Stimulated activated CD4-positive, alpha-beta T cell treated with anti-CD3 and anti-CD28 coated beads, TNF-alpha, amount 100 ng/mL, for 48 hours (primary cell): Measurements from ENCODE around the gene XPNPEP2.

Source experiments
- DNase-seq, 3 donors: peaks; one replicate each; pipeline ENCODE4 v3.0.0-alpha.2; 2020; ENCODE audit warnings: low read depth in 3 of 3

XPNPEP2 gene

DNA sequence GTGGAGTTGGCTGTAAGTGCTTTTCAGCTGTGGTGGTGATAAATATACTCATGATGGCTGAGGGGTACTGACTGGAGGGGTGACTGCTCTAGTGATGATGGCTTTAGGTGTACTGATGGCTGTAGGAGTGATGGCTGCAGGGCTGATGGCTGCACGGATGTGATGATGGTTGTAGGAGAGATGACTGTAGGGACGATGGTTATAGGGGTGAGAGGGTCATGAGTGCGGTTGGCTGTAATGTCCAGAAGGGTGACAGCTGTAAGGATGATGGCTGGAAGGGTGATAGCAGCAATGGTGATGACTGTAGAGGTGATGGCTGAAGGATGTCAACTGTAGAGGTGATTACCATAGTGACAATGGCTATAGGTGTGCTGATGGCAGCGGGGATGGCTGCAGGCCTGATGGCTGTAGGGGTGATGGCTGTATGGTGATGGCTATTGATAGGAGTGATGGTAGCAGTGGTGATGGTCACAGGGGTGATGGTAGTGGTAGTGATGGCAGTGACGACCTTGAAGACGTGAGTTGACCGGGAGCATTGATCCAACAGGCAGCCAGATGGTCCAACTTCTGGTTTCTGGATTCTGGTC is 40.4 kb downstream of the XPNPEP2 start:
- no peak for DNase-seq

DNA sequence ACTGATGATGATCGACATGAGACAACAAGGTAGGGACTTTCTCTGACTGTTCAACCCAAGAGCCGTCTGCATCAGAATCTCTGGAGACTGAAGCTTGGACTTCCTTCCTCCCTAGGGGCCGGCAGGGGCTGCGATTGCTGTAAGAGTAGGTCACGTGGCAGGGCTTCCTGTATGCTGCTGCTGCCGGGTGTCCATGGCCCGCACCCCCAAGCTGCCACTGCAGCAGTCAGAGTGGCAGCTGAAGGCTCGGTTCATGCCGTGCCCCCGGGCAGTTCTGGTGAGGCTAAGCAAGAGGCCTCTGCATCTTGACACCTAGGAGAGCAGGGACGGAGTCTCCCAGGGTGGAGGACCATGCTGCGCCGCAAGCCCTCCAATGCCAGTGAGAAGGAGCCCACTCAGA is 41.0 kb downstream of the XPNPEP2 start, which contains the start of gene SASH3:
Gene SASH3 (plus strand): TSS at position 203 of the 400 bp plus-strand sequence. CDS start 149 bp downstream, at position 352.
- peak in 1 of 3 donors; percentile 38 for DNase-seq

GRCh38 chrX:129780441-129781105 is 41.8 kb downstream of the XPNPEP2 start:
- DNase-seq: no peak

- DNase-seq: peak; percentile 57 to 81 (median 68)
Observed at GRCh38 chrX:129781134-129781672, 42.4 kb downstream of the XPNPEP2 start.

DNA sequence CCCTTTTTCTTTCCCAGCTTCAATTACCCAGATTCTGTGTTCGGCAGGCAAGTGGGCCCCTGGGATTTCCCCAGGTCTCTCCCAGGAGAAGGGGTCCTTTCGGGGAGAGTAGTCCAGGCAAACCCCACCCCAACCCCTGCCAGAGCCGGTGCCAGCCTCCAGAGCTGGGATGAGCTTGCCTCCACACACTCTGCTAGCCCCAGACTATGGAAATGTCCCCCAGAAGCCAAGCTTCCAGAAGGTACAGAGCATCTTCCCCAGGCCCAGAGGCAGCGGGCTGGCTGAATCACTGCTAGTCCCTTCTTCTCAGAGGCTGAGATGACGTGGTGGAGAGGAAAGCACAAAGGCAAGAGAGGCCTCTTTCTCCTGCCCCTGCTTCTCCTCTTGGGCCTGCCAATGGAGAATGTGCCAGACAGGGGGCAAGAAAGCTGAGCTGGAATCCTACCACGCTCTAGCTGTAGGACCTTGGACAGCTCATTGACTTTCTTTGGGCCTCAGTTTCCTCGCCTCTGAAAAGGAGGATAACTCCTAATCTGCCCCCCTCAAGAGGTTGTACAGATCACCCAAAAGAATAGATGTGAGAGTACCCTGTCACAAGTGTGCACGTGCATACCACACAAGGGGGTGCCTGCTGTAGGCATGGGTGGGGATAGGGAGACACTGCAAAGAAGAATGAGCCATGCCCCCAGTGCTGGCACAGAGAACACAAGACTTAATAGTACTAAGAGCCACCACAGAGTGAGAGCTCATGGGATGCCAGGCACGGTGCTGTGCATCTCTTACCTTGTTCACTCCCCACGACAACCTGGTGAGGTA is 43.1 kb downstream of the XPNPEP2 start:
- no peak for DNase-seq

- DNase-seq: no peak
Observed at GRCh38 chrX:129782706-129783105, 43.9 kb downstream of the XPNPEP2 start.

DNA sequence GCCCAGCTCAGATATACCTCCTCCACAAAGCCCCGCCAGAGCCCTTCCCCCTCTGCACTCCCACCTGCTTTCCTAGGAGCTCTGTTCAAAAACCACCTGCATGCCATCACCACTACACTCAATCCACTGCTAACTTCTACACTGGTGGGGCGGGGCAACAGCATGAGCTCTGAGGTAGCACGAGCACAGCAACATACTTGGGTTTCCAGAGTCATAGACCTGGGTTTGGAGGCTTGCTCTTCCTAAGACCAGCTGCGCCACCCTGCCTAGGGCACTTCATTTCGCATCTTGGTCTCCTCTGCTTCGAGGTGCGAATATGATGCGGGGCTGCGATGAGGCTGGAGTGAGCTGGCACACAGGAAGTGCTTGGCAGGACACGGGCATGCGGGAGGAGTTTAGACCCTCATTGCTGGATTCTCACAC is 44.5 kb downstream of the XPNPEP2 start:
- no peak for DNase-seq

DNA sequence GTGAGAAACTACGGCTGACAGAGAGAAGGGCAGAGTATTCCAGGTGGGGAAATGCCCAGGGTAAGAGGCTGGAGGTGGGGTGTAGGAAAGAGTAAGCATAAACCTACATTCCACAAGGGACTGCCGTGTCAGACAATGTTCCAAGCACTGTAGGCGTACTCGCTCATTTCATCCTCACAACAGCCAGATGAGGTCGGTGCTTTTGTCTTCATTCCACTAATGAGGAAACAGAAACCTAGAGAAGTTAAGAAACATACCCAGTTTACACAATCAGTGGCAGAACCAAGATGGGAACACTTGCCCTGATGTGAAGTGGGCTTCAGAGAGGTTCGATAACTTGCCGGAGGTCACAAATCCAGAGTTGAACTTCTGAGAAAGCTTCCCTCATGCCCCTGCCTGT is 45.6 kb downstream of the XPNPEP2 start:
- DNase-seq: no peak

GRCh38 chrX:129785160-129785947 is 46.6 kb downstream of the XPNPEP2 start:
- DNase-seq: no peak

GRCh38 chrX:129786210-129786651 is 47.5 kb downstream of the XPNPEP2 start:
- DNase-seq: no peak

- no peak for DNase-seq
Observed at GRCh38 chrX:129787336-129788055, 48.7 kb downstream of the XPNPEP2 start.

GRCh38 chrX:129788527-129788926 is 49.7 kb downstream of the XPNPEP2 start:
- no peak for DNase-seq

DNA sequence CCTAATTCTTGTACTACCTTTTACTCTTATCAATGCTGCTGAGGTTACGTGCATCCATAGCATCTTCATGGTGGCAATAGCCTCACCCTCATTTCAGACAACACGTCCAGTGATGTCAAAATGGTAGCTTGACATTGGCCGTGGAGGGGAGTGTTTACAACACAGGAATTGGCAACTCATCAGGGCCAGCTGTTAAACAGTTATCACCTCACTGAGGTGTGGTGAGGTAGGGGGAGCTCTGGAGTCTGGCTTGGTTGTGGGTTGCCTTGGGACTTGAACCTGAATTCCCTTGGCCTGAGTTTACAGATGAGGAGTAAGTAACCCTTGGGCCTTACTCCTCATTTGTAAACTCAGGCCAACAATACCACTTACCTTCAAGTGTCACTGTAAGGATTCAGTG is 51.4 kb downstream of the XPNPEP2 start:
- DNase-seq: no peak

GRCh38 chrX:129790808-129791207 is 52.0 kb downstream of the XPNPEP2 start:
- no peak for DNase-seq

DNA sequence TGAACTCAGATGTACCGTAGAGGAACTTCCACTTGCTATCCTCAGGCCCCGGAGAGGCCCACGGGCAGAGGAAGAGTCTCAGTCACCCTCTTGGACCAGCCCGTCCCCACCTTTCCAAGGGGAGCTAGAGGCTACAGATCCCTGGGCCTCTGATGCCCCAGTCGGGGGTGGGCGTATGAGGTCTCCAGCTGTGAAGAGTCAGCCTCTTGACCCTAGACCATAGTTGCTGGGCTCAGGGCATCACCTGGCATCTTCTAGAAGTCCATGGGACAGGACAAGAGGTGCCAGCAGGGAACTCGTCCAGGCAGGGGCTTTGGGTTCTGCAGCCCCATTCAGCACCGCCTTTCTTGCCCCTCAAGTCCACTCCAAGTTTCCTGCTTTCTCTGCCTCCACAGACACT is 52.6 kb downstream of the XPNPEP2 start:
- no peak for DNase-seq

- DNase-seq: no peak
Observed at GRCh38 chrX:129791961-129792570, 53.3 kb downstream of the XPNPEP2 start.

DNA sequence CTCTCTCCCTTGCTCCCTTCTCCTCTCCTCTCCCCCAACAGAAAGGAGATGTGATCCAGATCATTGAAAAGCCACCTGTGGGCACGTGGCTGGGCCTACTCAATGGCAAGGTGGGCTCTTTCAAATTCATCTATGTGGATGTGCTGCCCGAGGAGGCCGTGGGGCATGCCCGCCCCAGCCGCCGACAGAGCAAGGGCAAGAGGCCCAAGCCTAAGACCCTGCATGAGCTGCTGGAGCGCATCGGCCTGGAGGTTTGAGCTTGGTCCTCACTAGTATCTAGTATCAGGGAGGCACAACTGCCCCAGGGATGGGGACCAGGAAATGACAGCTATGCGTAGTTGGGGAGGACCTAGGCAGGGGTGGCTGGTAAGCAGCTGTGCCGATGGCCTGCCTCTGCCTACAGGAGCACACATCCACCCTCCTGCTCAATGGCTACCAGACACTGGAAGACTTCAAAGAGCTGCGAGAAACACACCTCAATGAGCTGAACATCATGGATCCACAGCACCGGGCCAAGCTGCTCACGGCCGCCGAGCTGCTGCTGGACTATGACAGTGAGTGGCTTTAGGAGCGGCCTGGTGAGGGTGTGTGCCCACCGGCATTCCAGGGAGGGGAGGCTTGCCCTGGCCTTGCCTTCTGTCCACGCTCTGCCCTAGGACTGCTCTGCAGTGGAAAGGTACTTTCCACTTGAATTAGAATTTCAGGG is 54.0 kb downstream of the XPNPEP2 start:
- no peak for DNase-seq

GRCh38 chrX:129793604-129794191 is 54.9 kb downstream of the XPNPEP2 start:
- no peak for DNase-seq

DNA sequence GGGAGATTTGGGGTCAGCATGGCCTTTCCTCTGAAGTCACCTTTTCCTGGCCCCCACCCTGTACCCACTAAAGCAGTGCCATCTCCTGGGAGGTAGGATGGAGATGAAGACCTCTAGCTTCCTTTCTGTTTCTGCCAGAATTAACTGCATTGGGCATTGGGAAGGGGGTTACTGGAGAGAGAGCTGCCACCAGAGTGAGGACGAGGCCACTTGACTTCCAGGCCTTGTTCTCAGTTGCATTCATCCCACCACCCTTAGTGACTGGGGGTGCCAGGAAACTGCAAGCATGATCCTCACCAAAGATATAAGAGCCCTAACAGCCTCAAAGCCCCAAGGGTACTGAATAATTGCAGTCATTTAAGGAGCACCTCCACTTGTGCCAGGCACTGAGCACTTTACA is 56.8 kb downstream of the XPNPEP2 start:
- DNase-seq: no peak
